Mesenchymal stem cell (in vitro differentiated cells and primary cell): ENCODE data around the gene COL23A1.

ENCODE experiments used
- DNase-seq: peaks from one replicate; pipeline ENCODE4 v3.0.0-alpha.2; 2013
- H2AFZ ChIP-seq: one replicate; pipeline ENCODE4 v1.6.1; 2013; ENCODE audit warnings: low read depth, mild to moderate bottlenecking, control low read depth, inconsistent platforms, low read length, moderate library complexity
- H2AK5ac ChIP-seq: 2 replicates; pipeline ENCODE4 v1.6.1; 2013; ENCODE audit warnings: low read length, moderate library complexity, mild to moderate bottlenecking, inconsistent platforms; ENCODE audit not compliant: severe bottlenecking
- H2BK120ac ChIP-seq: one replicate; pipeline ENCODE4 v1.6.1; 2013; ENCODE audit warnings: low read depth, mild to moderate bottlenecking, inconsistent platforms, low read length, moderate library complexity
- H2BK12ac ChIP-seq, 2 experiments: one replicate each; pipeline ENCODE4 v1.6.1; 2013; ENCODE audit warnings: inconsistent platforms in 2 of 2, low read length in 2 of 2, mild to moderate bottlenecking in 2 of 2, moderate library complexity in 2 of 2, control low read depth in 1 of 2
- H2BK15ac ChIP-seq: one replicate; pipeline ENCODE4 v1.6.1; 2013; ENCODE audit warnings: mild to moderate bottlenecking, low read depth, inconsistent platforms; ENCODE audit not compliant: poor library complexity, severe bottlenecking
- H2BK5ac ChIP-seq: 2 replicates; pipeline ENCODE4 v1.6.1; 2013; ENCODE audit warnings: low read depth, mild to moderate bottlenecking, low read length, control low read depth, inconsistent platforms; ENCODE audit not compliant: poor library complexity, severe bottlenecking
- H3K14ac ChIP-seq, 2 experiments: one replicate each; pipeline ENCODE4 v1.6.1; 2013; ENCODE audit warnings: inconsistent platforms in 2 of 2, low read length in 2 of 2, control low read depth in 1 of 2, mild to moderate bottlenecking in 1 of 2, moderate library complexity in 1 of 2
- H3K18ac ChIP-seq, 2 experiments: one replicate each; pipeline ENCODE4 v1.6.1; 2013; ENCODE audit warnings: inconsistent platforms in 2 of 2, low read length in 2 of 2, control low read depth in 1 of 2, low read depth in 1 of 2, mild to moderate bottlenecking in 1 of 2
- H3K23ac ChIP-seq, 2 experiments: one replicate each; pipeline ENCODE4 v1.6.1; 2013; ENCODE audit warnings: inconsistent platforms in 2 of 2, low read length in 2 of 2, mild to moderate bottlenecking in 2 of 2, moderate library complexity in 2 of 2, control low read depth in 1 of 2
- H3K27ac ChIP-seq: 2 replicates; pipeline ENCODE4 v1.5.1; 2013; ENCODE audit warnings: mild to moderate bottlenecking, moderate library complexity, low read length, control low read depth, inconsistent platforms; ENCODE audit not compliant: poor library complexity, severe bottlenecking
- H3K27me3 ChIP-seq, 2 experiments: 2 replicates each; pipeline versions ENCODE4 v1.6.1 to v1.7.0; 2013; ENCODE audit warnings: low read length in 2 of 2, mild to moderate bottlenecking in 2 of 2, moderate library complexity in 2 of 2, control low read depth in 1 of 2, inconsistent platforms in 1 of 2; ENCODE audit not compliant: control insufficient read depth in 1 of 2, insufficient read depth in 1 of 2
- H3K36me3 ChIP-seq, 2 experiments: 2 replicates each; pipeline versions ENCODE4 v1.6.1 to v1.7.0; 2013; ENCODE audit warnings: low read length in 2 of 2, control low read depth in 1 of 2, inconsistent platforms in 1 of 2, low read depth in 1 of 2, mild to moderate bottlenecking in 1 of 2; ENCODE audit not compliant: insufficient read depth in 2 of 2, control insufficient read depth in 1 of 2
- H3K4ac ChIP-seq, 2 experiments: one replicate each; pipeline ENCODE4 v1.6.1; 2013; ENCODE audit warnings: inconsistent platforms in 2 of 2, low read length in 2 of 2, mild to moderate bottlenecking in 2 of 2, moderate library complexity in 2 of 2, control low read depth in 1 of 2, low read depth in 1 of 2
- H3K4me1 ChIP-seq: 2 replicates; pipeline ENCODE4 v1.6.1; 2013; ENCODE audit warnings: low read depth, low read length, control low read depth; ENCODE audit not compliant: control insufficient read depth, insufficient read depth
- H3K4me2 ChIP-seq: 2 replicates; pipeline ENCODE4 v1.6.1; 2013; ENCODE audit warnings: low read length, mild to moderate bottlenecking, inconsistent platforms; ENCODE audit not compliant: poor library complexity, severe bottlenecking
- H3K4me3 ChIP-seq, 2 experiments: 2 replicates each; pipeline versions ENCODE4 v1.5.1 to v1.7.0; 2013; ENCODE audit warnings: low read length in 2 of 2, mild to moderate bottlenecking in 2 of 2, control low read depth in 1 of 2, low read depth in 1 of 2; ENCODE audit not compliant: insufficient read depth in 1 of 2
- H3K79me1 ChIP-seq: replicated peaks from 2 replicates; pipeline ENCODE4 v1.6.1; 2013; ENCODE audit warnings: mild to moderate bottlenecking, control low read depth, low read length, inconsistent platforms; ENCODE audit not compliant: poor library complexity, severe bottlenecking
- H3K9ac ChIP-seq: 2 replicates; pipeline ENCODE4 v1.7.0; 2013; ENCODE audit warnings: mild to moderate bottlenecking, low read length, moderate library complexity
- H3K9me3 ChIP-seq: 2 replicates; pipeline ENCODE4 v1.7.0; 2013; ENCODE audit warnings: mild to moderate bottlenecking, low read length; ENCODE audit not compliant: control insufficient read depth
- H4K8ac ChIP-seq: one replicate; pipeline ENCODE4 v1.6.1; 2013; ENCODE audit warnings: inconsistent platforms, mild to moderate bottlenecking, low read length, moderate library complexity
- H4K91ac ChIP-seq: one replicate; pipeline ENCODE4 v1.6.1; 2013; ENCODE audit warnings: mild to moderate bottlenecking, low read length, inconsistent platforms
- WGBS: methylation state at CpG from one replicate; pipeline ENCODE4 v1.1.7; 2013; ENCODE audit warnings: mixed read lengths; 5-methylcytosine and 5-hydroxymethylcytosine counted together

The COL23A1 gene

GRCh38 chr5:178423901-178424809 lies 166.0 kb downstream of the COL23A1 start:
- H2BK120ac ChIP-seq: no peak overlapping the region
- H3K9me3 ChIP-seq: no peaks in the 10 kb centered on the region
- 78% methylated on average over 16 of the region's 17 CpGs for WGBS
- no peak overlapping the region for H3K23ac ChIP-seq
- H3K79me1 ChIP-seq: no peaks in the 10 kb centered on the region
- H4K8ac ChIP-seq: no peak overlapping the region
- H3K4me3 ChIP-seq: no peak overlapping the region
- H3K4me2 ChIP-seq: no peak overlapping the region
- H3K27me3 ChIP-seq: peaks cover 0 to 18% of the 10 kb centered on the region in 2 experiments
- no peaks in the 10 kb centered on the region for H3K4me1 ChIP-seq
- H2AK5ac ChIP-seq: no peak overlapping the region
- no peak for DNase-seq
- H3K4ac ChIP-seq: no peak overlapping the region
- H3K14ac ChIP-seq: no peak overlapping the region
- H3K18ac ChIP-seq: no peak overlapping the region
- no peak overlapping the region for H3K27ac ChIP-seq
- no peak overlapping the region for H3K9ac ChIP-seq
- H2BK15ac ChIP-seq: no peak overlapping the region
- no peak overlapping the region for H2BK12ac ChIP-seq
- no peak overlapping the region for H4K91ac ChIP-seq
- H3K36me3 ChIP-seq: no peaks in the 10 kb centered on the region
- no peak overlapping the region for H2BK5ac ChIP-seq
- no peak overlapping the region for H2AFZ ChIP-seq

GRCh38 chr5:178423431-178423830 lies 166.8 kb downstream of the COL23A1 start:
- no peak overlapping the region for H2AFZ ChIP-seq
- no peak overlapping the region for H3K4me3 ChIP-seq

GRCh38 chr5:178422400-178422775 lies 167.8 kb downstream of the COL23A1 start:
- no peak overlapping the region for H2BK12ac ChIP-seq
- no peak overlapping the region for H3K9ac ChIP-seq
- no peak overlapping the region for H3K14ac ChIP-seq
- WGBS: 66% methylated on average over 8 of the region's 11 CpGs
- peaks cover 0 to 19% of the 10 kb centered on the region in 2 experiments for H3K27me3 ChIP-seq
- no peak overlapping the region for H2BK5ac ChIP-seq
- H3K18ac ChIP-seq: no peak overlapping the region
- H4K91ac ChIP-seq: peak overlapping the region; percentile 61
- H2AFZ ChIP-seq: no peak overlapping the region
- no peaks in the 10 kb centered on the region for H3K9me3 ChIP-seq
- H3K4me2 ChIP-seq: no peak overlapping the region
- H3K4me3 ChIP-seq: peak overlapping the region in 1 of 2 experiments; percentile 35
- no peak overlapping the region for H4K8ac ChIP-seq
- no peaks in the 10 kb centered on the region for H3K79me1 ChIP-seq
- no peak overlapping the region for H2BK15ac ChIP-seq
- no peaks in the 10 kb centered on the region for H3K36me3 ChIP-seq
- DNase-seq: no peak
- H2BK120ac ChIP-seq: no peak overlapping the region
- H3K4ac ChIP-seq: no peak overlapping the region
- no peak overlapping the region for H2AK5ac ChIP-seq
- H3K27ac ChIP-seq: no peak overlapping the region
- H3K23ac ChIP-seq: no peak overlapping the region
- no peaks in the 10 kb centered on the region for H3K4me1 ChIP-seq

More at GRCh38 chr5:178423431-178423830, 166.8 kb downstream of the COL23A1 start:
- Histone ChIP-seq H2AK5ac (no peak overlapping the region), H3K23ac (no peak overlapping the region), H2BK120ac (no peak overlapping the region), H3K9me3 (no peaks in the 10 kb centered on the region), H3K27me3 (peaks cover 0 to 19% of the 10 kb centered on the region in 2 experiments), H2BK12ac (no peak overlapping the region), H3K4me1 (no peaks in the 10 kb centered on the region), H3K14ac (no peak overlapping the region), H4K91ac (no peak overlapping the region), H3K36me3 (no peaks in the 10 kb centered on the region), H3K4ac (no peak overlapping the region), H3K18ac (no peak overlapping the region), H4K8ac (no peak overlapping the region), H3K4me2 (no peak overlapping the region), H3K79me1 (no peaks in the 10 kb centered on the region), H2BK15ac (no peak overlapping the region), H3K27ac (no peak overlapping the region), H3K9ac (no peak overlapping the region), H2BK5ac (no peak overlapping the region)
- DNase-seq: no peak
- WGBS: 84% methylated on average over 14 of the region's 14 CpGs

- H3K27ac ChIP-seq: no peak overlapping the region
- no peak overlapping the region for H3K14ac ChIP-seq
- H3K9me3 ChIP-seq: no peaks in the 10 kb centered on the region
- no peaks in the 10 kb centered on the region for H3K4me1 ChIP-seq
- H3K23ac ChIP-seq: no peak overlapping the region
- H3K36me3 ChIP-seq: no peaks in the 10 kb centered on the region
- no peak overlapping the region for H3K4me2 ChIP-seq
- H3K4ac ChIP-seq: no peak overlapping the region
- no peak overlapping the region for H2AFZ ChIP-seq
- WGBS: 63% methylated on average over 17 of the region's 17 CpGs
- H2BK120ac ChIP-seq: no peak overlapping the region
- no peak overlapping the region for H3K18ac ChIP-seq
- DNase-seq: no peak
- peak overlapping the region; percentile 61 for H4K91ac ChIP-seq
- H2BK5ac ChIP-seq: no peak overlapping the region
- H4K8ac ChIP-seq: no peak overlapping the region
- no peak overlapping the region for H2BK12ac ChIP-seq
- no peak overlapping the region for H2BK15ac ChIP-seq
- no peaks in the 10 kb centered on the region for H3K79me1 ChIP-seq
- H3K9ac ChIP-seq: no peak overlapping the region
- H2AK5ac ChIP-seq: no peak overlapping the region
- peaks cover 0 to 19% of the 10 kb centered on the region in 2 experiments for H3K27me3 ChIP-seq
- no peak overlapping the region for H3K4me3 ChIP-seq
Observed at GRCh38 chr5:178421699-178422399, 168.3 kb downstream of the COL23A1 start.
